ENCODE results near the gene FAM161B. TPM values are rescaled to one million over a fixed set of nuclear protein-coding genes. Genes with fewer than 3 reads are reported as not detected.

Gene FAM161B
- total RNA-seq, 1 donor from 2014 or later, result 4.8 TPM

GRCh38 chr14:73884438-73885190 lies 65.3 kb downstream of the FAM161B start:
- H3K4me3 ChIP-seq (ENCODE audit: low read depth, low read length), result no peak overlapping the region
- TF ChIP-seq CTCF (IDR thresholded peaks at IDR 0.05; ENCODE audit: insufficient read depth, low read length, poor library complexity, severe bottlenecking), result no peak
- H3K27me3 ChIP-seq (ENCODE audit: control insufficient read depth, insufficient read depth, low read length), result no peaks in the 10 kb centered on the region
- no peak for DNase-seq (ENCODE audit: low read depth)
- no peaks in the 10 kb centered on the region for H3K36me3 ChIP-seq (ENCODE audit: control insufficient read depth, insufficient read depth, low read length)

Other genes starting within 250 kb of the FAM161B start
- gene PNMA1, start 235.7 kb downstream of the FAM161B start, total RNA-seq, result 31.0 and 31.8 TPM in 2 replicates
- 5.7 and 7.0 TPM in 2 replicates for gene PTGR2, start 98.3 kb downstream of the FAM161B start, total RNA-seq
- gene ZNF410, start 63.2 kb downstream of the FAM161B start, total RNA-seq, result 47.8 and 56.7 TPM in 2 replicates
- gene COQ6, start 208 bp upstream of the FAM161B start, total RNA-seq, result 24.4 and 34.0 TPM in 2 replicates
- 11.4 and 13.7 TPM in 2 replicates for gene ENTPD5, start 69.2 kb upstream of the FAM161B start, total RNA-seq
- 6.7 and 9.2 TPM in 2 replicates for gene BBOF1, start 69.3 kb upstream of the FAM161B start, total RNA-seq
- 11.1 and 12.5 TPM in 2 replicates for gene ALDH6A1, start 134.4 kb upstream of the FAM161B start, total RNA-seq
- gene LIN52, start 134.9 kb upstream of the FAM161B start, total RNA-seq, result 7.8 and 8.3 TPM in 2 replicates